GM21381 (cell line): ENCODE results near the gene GDF15.

Experiments
- ATAC-seq: cut with Tn5 transposase; IDR thresholded peaks from one replicate; pipeline ENCODE4 v1.9.1; 2021; ENCODE audit warnings: mild to moderate bottlenecking, moderate library complexity; ENCODE audit not compliant: unreplicated experiment

Gene GDF15

DNA sequence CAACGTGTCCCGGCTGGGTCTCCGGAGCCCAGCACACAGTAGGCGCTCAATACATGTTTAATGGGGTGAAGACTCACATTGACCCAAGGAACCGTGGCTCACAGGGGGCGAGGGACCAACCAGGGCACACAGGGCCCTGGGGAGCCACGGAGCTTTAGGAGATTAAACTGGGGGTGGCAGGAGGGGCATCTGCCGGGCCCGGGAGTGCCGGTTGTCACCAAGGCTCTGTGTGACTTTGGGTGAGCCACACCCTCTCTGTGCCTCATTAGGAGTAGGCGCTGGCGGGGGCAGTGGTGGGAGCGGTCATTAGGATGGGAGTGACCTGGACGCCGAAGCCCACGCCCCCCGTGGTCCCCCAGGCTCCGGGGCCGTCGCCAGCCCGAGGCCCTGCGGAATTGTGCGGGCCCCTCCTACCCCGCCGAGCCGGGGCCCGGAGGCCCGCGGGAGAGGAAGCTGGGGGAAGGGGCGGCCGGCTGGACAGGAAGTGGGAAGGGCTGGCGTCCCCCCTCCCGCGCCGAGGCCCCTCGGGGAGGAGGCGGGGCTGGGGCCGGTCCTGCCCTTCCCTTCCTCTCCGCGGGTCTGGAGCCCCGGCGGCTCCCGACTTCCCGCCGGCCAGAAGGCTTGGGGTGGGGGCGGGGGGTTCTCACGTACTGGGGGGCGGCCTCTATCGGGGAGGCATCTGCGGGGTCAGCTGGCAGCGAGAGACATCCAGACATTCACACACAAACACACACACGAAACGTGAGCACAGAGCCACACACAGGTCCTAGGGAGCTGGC lies 31.5 kb downstream of the GDF15 start:
- ATAC-seq, result no peak

DNA sequence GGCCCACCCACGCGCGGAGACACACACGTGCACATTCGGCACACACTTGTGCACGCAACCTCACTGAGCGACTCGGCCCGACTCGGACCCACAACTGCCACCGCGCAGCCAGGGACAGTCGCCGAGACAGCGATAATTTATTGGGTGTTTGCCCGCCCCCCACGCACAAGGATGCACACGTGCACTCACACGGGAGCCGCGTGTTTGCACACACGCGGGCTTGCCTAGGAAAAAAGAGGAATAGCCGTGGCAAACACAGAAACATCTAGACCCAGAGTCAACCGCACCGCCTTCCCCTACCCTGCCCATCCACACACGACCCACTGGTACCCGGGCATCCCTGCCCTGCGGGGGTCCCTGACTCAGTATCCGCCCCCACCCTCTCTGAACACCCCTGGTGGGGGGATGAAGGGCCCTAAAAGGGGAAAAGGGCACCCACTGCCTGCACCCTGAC lies 32.1 kb downstream of the GDF15 start:
- no peak for ATAC-seq

DNA sequence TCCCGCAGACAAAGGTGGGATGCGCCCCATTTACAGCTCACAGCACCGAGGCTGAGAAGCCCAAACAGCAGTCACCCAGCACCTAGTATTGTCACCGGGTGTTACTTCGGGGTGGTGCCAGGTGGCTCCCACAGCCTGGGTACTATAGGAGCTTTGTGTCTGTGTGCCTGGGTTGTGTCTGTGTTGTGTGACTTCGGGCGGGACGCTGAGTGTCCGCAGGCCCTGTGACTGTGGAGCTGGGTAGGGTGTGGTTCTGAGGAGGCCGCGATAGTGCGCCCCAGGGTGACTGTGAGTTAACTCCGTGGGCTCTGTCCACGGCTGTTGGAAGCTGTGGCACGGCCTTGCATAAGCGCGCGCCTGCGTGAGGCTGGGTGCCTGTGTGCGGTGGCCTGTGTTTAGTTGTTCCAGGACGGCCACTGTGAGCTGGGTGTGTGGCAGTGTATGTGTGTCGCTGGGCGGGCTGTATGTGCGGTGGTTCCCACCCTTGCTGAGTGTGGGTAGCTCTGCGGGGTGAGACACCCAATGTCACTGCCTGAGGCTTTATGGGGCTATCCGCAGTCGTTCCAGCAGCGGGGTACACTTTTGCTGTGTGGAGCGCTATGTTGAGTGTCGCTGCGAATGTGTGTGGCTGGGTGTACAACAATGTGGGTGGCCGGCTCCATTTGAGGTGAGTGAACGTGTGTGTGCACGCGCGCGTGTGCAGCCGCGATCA lies 32.7 kb downstream of the GDF15 start:
- peak; percentile 15 for ATAC-seq

DNA sequence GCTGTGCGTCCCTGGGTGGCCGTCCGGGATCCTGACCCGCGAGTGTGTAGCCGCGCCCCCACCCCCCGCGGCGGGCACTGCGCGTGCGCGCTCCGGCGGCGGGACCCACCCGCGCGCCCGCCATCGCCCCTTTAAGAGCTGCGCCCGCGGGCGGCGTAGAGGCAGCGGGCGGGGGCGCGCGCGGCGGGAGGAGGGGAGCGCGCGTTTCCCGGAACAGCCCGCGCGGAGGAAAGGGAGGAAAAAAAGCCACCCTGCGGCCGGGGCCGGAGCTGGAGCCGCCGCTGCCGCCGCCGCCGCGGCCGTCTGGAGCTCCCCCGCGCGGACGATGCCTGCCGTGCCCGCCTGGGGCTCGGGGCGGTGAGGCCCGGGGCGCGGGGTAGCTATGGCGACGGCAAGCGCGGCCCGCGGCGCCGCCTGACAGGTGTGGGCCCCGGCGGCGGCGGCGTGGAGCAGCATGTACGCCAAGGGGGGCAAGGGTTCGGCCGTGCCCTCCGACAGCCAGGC lies 33.3 kb downstream of the GDF15 start, which contains the start of gene SSBP4:
SSBP4 (plus strand) TSS at position 204 of the 504 bp plus-strand sequence; CDS start at position 455, 251 bp downstream.
- ATAC-seq, result peak; percentile 43

DNA sequence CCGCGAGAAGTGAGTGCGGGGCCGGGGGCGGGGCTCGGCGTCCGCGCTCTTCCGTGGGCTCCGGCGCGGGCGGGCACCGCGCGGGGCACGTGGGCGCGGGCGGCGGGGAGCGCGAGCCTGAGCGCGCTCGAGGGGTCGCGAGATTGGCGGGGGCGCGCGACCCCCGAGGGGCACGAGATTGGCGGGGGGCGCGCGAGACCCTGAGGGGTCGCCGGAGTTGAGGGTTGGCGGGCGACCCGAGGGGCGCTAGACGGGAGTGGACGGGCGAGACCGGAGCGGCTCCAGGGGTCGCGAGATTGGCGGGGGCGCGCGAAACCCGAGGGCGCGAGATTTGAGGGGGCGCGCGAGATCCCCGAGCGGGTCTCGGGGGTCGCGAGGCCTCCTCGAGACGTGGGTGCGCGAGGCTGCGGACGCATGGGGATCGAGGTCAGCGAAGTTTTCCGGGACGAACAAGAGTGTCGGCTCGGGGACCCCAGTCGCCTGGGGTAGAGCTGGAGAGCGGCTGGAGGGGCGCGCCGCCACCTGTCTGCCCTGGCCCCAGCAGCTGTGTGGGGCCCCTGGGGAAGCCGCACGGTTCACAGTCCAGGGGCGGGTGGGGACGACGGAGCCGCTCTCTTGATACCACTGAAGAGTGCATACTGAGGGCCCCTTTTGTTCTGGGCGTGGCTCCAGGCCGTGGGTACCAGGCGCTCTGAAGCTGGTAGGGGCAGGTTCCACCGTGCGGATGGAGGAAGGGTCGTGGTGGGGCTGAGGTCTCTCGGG lies 33.9 kb downstream of the GDF15 start:
- ATAC-seq, result peak; percentile 5

DNA sequence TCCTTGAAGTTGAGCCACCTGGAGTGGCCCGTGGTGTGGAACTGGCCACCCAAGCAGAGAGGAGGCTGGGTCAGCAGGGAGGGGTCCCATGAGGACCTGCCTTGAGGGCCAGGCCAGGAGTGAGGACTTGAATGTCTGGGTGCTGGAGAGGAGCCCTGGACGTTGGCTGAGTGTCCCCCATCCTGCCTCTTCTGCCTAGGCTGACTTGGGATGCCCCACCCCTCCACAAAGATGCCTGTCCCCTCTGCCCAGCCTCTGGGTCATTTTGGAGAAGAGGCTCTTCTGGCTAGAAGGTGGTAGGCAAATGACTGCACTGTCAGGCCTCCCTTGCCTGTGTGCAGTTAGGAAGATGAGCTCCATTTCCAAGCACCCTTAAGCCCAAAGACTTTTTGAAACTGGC lies 35.0 kb downstream of the GDF15 start:
- ATAC-seq, result no peak

DNA sequence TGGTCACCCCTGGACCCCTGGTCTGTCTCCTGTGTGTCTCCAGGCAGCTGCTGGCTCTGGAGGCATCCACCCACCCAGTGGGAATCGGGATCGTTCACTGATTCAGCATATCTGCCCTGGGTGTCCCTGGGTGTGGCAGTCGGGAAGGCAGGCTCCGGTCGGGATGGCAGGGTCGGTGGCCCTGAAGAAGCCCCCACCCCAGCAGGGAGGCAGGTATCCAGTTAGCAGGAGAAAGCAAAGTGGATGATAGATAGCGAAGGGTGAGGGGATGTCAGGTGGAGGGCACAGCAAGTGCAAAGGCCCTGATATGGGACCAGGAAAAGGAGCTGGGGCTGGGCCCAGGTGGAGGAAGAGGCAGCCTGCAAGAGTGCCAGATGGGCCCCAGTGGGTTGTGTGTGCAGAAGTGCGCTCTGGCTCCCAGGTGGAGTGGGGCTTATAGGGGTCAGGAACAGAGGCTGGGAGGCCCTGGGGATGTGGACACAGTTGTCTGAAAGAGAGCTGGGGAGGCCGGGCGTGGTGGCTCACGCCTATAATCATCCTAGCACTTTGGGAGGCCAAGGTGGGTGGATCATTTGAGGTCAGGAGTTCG lies 35.5 kb downstream of the GDF15 start:
- no peak for ATAC-seq

DNA sequence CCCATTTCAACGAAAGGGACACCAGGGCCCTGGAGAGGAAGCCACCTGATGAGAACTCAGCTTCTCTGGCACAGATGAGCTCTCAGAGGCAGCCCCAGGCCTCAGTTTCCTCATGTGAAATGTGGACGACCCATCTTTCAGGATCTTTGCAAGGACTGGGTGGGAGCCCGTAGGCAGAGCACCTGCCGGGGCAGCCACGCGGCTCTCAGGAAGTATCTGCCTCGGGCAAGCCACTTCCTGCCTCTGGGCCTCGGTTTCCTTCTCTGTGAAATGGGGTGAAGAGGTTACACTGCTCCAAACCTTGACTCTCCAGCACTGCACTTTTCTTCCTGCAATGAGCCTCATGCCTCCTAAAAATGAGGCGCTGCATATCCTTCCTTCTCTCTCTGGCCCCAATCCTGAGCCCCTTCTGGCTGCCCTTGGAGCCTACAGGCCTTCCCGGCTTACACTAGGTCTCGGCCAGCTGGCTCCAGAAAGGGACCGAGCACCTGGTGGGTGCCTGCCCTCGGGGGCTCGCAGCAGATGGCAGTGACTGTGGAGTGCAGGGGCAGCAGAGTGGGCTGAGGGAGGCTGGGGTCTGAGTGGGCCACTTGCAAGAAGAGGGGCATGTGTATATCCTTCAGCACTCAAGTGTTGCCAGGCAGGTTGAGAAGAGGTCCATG lies 36.7 kb downstream of the GDF15 start:
- ATAC-seq, result no peak

DNA sequence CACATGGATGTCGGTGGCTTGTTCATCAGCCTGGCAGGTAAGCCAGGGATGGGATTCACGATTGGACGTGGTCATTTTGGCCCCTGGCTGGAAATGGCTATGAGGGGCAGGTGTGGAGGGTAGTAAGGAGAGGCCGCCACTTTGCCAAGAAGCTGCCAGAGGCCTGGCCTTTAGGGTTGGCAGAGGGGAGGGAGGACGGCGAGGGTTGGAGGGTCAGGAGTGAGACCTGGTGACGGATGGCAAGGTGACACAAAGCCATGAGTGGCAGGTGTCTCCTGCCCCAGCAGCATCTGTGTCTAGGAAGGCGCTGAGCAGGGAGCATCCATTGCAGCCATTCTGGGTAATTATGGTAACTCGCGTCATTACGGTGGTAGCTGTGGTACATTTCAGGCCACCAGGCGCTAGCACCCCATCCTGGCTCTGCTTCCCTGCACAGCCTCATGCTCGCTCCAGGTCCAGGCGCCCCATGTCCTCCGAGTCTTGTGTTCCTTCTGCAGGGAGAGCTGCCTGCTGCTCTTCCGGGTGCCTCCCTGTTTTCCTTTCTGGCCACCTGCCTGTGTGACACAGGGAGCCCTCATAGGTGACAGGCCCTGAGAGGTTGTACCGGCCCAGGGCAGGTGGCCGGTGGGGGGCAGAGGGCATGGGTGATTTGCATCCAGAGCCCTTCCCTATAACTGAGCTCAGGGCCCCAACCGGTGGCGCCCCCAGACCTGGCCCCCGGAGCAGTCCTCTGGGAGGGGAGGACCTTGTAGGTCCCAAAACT lies 37.5 kb downstream of the GDF15 start:
- ATAC-seq, result no peak

DNA sequence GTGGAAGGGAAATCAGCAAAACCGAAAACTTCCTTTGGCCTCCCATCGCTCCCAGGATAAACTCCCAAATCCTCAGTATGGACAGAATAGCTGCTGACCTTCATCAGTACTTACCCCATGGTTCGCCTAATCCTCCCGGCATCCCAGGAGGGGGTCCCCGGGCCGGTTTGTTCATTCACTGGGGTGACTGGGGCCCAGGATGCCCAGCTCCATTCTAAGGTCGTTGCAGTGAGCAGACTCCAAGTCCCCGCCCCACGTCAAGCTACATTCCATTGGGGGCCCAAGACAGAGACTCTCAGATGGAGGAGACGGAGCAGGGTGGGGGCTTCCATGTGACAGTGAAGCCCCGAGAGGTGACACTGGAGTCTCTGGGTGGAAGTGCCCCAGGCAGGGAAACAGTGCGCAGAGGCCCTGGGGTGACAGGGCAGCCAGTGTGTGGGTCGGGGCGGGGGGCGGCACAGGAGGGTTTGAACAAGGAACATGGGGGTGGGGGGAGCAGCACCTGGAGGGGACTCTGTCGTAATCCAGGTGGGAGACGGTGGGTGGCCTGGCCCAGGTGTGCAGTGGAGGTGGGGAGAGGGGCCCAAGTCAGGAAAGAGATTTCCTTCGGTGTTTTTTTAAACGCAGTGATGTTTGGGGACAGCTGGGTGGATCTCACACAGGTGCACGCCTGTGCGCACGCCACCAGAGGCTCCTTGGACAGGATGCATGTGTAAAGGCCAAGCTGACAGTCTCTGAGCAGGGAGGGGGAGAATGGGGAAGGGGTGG lies 38.3 kb downstream of the GDF15 start:
- no peak for ATAC-seq

DNA sequence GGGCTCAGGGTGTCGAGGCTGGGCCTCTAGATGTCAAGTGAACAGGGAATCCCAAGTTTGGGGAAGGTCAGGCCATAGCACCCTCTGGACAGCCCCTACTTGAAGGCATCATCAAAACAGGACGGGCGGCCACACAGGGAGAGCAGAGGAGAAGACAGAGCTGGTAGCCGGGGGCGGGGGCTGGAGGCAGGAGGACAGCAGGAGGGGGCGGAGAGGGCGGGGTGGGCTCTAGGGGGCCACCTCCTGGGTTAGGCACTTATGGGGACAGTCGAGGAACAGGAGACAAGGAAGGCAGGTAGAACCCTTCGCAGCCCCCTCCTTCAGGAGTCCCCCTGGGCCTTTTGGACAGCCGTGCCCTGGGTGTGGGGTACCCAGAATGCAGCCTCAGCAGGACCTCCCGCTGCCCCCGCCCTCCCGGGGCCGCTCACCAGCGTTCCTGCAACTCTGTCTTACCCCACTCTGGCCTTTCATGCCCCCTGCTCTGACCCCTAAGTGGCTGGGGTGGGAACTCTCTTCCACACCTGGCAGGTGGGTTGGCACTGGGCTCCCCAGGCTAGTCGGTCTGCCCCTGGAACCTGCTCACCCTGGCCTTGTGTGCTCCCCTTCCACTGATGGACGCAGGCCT lies 39.0 kb downstream of the GDF15 start:
- no peak for ATAC-seq

DNA sequence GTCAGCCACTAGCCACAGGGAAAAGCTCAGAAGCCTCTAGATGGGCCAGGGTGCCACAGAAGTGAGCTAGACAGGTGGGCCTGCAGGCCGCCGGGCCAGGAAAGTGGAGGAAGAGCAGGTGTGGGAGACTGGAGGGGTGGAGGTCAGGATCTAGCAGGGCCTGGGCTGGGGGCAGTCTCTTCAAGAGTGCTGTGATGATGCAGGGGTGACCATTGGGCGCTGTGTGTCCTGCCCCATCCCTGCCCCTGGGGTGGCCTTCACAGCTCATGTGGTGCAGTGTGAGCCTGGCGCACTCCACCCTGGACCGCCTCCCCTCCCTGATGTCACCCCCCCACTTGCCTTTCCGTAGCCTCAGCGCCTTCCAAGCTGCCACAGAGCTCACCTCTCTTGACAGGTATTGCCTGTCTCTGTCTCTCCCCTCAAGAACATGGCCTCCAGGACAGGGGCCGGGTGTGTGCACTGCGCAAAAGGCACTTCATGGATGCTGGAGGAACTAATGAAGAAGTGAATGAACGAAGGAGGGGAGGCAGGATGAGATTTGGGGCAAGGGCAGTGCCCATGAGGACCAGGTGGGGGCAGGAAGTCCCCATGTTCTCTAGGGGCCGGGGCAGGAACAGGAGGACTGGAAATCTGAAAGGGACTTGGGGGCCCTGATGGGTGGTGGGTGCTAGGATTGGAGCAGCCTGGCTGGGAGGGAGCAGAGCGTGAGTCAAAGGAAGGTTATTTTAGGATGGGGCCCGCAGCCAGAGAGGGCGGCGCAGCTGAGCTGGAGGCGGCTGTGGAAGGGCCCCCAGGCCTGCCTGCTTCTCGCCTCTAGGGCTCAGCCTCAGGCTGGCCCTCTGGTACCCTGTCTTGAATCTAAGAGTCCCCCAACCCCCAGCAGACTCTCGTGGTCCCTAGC lies 39.8 kb downstream of the GDF15 start:
- no peak for ATAC-seq

DNA sequence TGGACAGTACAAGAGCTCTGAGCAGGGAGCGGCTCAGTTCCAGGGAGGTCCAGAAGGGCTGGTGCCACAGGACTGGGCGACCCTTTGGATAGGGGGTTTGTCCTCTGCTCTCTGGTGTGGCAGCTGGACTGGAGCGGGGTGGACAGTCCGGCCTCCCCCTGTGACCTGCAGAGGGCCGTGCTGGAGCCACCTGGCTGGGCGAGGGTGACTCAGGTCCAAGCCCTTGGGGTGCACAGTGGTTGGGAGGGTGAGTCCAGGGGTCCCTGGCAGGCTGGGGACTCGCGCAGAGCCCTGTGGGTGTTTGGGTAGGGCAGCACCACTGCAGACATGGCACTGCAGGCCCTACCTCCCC lies 40.4 kb downstream of the GDF15 start:
- no peak for ATAC-seq

DNA sequence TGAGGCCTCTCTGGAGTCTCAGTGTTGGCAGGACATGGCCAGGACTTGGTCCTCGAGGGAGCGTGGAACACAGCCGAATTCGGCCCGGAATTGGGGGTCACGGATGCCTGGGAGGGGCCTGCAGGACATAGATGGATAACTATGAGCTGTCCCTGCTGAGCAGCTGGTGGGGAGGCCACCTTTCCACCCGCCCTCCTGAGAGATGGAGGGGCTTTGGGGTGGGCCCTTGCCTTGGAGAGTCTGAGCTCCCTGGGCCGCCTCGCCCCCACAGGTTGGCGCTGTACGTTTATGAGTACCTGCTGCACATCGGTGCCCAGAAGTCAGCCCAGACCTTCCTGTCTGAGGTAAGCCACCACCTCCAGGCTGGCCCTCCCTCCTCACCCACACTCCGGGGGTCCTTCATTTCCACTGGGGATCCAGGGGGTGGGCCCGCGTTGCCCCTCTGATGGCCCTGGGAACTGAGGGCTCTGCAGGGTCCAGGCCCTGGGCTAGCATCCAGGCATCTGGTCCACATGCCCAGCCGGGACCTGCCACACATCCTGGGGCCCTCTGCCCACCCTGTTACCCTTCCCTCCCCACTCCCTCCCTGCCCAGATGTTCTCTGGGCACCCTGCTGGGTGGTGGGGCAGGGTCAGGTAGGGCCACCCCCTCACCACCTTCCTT lies 41.3 kb downstream of the GDF15 start:
- no peak for ATAC-seq

DNA sequence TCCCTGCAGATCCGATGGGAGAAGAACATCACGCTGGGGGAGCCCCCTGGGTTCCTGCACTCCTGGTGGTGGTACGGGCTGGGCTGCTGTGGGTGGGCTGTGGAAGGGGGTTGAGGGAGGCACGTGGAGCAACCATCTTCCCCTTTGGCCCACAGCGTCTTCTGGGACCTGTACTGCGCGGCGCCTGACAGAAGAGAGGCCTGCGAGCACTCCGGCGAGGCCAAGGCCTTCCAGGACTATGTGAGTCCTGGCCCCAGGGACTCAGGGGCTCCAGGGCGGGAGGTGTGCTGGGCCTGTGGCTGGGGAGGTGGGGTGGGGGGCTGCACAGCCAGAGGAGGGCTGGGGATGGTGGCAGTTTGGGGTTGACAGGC lies 41.8 kb downstream of the GDF15 start:
- no peak for ATAC-seq

DNA sequence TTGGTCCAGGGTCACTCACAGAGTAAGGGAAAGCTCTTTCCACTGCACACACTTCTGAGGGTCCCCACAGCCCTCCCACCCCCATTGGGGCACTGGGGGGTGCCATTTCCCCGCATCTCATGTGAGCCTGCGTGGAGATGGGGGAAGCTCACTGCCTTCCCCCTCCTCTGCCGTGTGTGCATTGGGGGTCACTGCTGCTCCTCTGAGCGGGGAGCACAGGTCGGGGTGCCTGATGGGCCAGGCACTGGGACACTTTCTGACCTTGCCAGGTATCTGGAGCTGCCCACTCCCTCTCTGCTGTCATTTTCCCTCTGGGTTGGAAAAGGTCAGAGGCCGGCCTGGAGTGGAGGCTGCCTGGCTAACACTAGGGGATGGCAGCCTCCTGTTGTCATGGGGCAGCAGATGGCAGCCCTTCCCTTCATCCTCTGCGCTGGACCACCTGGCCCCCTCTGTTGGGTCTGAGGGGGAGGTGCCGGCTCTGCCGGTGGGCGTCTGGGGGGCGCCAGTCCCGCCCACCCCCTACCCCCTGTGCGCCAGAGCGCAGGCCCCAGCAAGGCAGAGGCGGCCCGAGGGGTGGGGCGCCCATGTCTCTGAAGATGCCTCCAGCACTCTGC lies 42.3 kb downstream of the GDF15 start:
- no peak for ATAC-seq
